OCI-LY3 (cell line): Measurements from ENCODE around the gene TANK.

Source experiments
- CTCF ChIP-seq: fragments of 200-600, 300-600 bp; sonication (generic); IDR thresholded peaks from 2 replicates; pipeline ENCODE4 v1.5.1; 2014; ENCODE audit warnings: antibody characterized with exemption, low read length, low read depth
- EZH2phosphoT487 ChIP-seq: fragments of 200-600 bp; shearing (Covaris generic); IDR thresholded peaks from 2 replicates; pipeline ENCODE4 v1.6.1; 2018; ENCODE audit warnings: antibody characterized with exemption, mixed run types, low read depth

- TF ChIP-seq EZH2phosphoT487 (no peak), CTCF (no peak)
Observed at GRCh38 chr2:161164161-161164560, 3.9 kb downstream of the TANK start.
